Measurements from ENCODE around the gene MMS22L.

Gene MMS22L

DNA sequence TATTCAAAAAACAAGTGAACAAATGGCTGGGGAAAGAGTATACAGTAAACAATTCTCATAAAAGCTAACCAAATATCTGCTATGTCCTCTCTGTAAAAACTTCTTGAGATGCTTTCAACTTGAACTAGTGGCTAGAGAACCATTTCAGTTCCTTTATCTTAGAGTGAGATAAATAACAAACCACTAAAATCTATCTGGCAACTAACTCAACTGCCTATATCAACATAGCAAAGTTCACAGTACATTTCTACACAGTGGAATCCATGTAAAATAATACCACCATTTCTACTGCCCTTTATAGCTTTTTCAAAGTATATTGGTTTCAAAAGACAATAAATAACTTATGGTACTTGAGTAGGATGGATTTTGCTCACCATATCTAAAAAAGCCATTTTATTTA is 95.1 kb downstream of the MMS22L start:
- TF ChIP-seq, protein P1, sequence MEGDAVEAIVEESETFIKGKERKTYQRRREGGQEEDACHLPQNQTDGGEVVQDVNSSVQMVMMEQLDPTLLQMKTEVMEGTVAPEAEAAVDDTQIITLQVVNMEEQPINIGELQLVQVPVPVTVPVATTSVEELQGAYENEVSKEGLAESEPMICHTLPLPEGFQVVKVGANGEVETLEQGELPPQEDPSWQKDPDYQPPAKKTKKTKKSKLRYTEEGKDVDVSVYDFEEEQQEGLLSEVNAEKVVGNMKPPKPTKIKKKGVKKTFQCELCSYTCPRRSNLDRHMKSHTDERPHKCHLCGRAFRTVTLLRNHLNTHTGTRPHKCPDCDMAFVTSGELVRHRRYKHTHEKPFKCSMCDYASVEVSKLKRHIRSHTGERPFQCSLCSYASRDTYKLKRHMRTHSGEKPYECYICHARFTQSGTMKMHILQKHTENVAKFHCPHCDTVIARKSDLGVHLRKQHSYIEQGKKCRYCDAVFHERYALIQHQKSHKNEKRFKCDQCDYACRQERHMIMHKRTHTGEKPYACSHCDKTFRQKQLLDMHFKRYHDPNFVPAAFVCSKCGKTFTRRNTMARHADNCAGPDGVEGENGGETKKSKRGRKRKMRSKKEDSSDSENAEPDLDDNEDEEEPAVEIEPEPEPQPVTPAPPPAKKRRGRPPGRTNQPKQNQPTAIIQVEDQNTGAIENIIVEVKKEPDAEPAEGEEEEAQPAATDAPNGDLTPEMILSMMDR (conservative IDR thresholded peaks at IDR 0.05; ENCODE audit: low read depth, low read length), result no peak
- Histone ChIP-seq H2AFZ (ENCODE audit: low read depth) (no peak overlapping the region), H3K4me3 (IDR thresholded peaks at IDR 0.05; ENCODE audit: insufficient read depth, low read depth, low read length) (no peak overlapping the region), H3K27ac (no peak overlapping the region), H3K27me3 (ENCODE audit: insufficient read depth, low read depth) (no peaks in the 10 kb centered on the region), H3K9ac (no peak overlapping the region), H3K36me3 (ENCODE audit: insufficient read depth) (no peaks in the 10 kb centered on the region), H4K20me1 (ENCODE audit: insufficient read depth) (no peaks in the 10 kb centered on the region), H3K79me2 (ENCODE audit: insufficient read depth, low read depth) (no peaks in the 10 kb centered on the region), H3K4me2 (no peak overlapping the region), H3K4me1 (ENCODE audit: low read depth, poor library complexity, severe bottlenecking) (no peaks in the 10 kb centered on the region)

DNA sequence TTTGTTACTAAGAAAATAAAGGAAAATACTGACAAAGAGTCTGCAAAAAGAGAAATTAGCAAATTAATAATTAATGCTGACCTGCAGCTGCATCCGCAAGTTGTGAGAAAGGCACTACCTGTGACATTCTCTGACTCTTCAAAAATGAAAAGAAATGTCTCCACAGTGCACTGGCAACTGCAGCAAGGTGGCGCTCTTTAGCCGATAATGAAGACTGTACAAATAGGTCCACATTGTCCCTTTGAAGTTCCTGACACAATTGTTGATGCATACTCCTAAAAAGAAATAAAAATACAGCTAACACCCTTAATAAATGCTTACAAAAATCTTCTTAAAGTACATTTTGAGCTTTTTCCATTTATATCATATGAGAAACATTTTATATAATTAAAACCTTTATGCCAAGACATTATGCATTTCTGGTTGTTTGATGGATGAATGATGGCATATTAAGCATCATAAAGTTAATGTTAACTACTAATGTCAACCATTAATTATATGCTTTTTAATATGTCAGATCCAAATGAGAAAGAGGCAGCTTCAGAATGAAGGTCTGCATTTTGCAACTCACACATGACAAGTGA is 96.5 kb downstream of the MMS22L start:
- H3K36me3 ChIP-seq (ENCODE audit: insufficient read depth), result no peaks in the 10 kb centered on the region
- no peaks in the 10 kb centered on the region for H3K27me3 ChIP-seq (ENCODE audit: insufficient read depth, low read depth)
- no peak overlapping the region for H2AFZ ChIP-seq (ENCODE audit: low read depth)
- no peak overlapping the region for H3K27ac ChIP-seq
- H3K79me2 ChIP-seq (ENCODE audit: insufficient read depth, low read depth), result no peaks in the 10 kb centered on the region
- no peak overlapping the region for H3K4me3 ChIP-seq (IDR thresholded peaks at IDR 0.05; ENCODE audit: insufficient read depth, low read depth, low read length)
- TF ChIP-seq, protein P1 (conservative IDR thresholded peaks at IDR 0.05; ENCODE audit: low read depth, low read length), result peak; percentile 81
- H4K20me1 ChIP-seq (ENCODE audit: insufficient read depth), result no peaks in the 10 kb centered on the region
- no peak overlapping the region for H3K9ac ChIP-seq
- H3K4me2 ChIP-seq, result no peak overlapping the region
- no peaks in the 10 kb centered on the region for H3K4me1 ChIP-seq (ENCODE audit: low read depth, poor library complexity, severe bottlenecking)

DNA sequence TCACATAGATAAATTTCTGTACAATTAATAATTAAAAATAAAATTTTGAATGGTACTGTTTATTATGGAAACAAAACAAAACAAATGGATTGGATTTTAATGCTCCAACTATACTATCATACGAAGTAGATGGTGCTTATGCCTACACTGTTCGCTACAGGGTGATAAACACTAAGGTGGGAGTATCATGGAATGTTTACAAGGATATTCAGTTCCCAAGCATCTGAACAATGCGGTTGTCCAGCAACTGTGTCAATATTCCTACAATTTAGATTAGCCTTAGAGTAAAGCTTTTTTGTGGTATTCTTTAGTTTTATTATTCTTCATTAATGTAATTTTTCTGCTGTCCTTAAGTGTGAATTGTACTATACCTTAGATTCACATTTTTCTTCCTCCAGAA is 105.1 kb downstream of the MMS22L start:
- H2AFZ ChIP-seq (ENCODE audit: low read depth), result no peak overlapping the region
- H3K79me2 ChIP-seq (ENCODE audit: insufficient read depth, low read depth), result no peaks in the 10 kb centered on the region
- H3K9ac ChIP-seq, result no peak overlapping the region
- H3K27ac ChIP-seq, result no peak overlapping the region
- no peaks in the 10 kb centered on the region for H4K20me1 ChIP-seq (ENCODE audit: insufficient read depth)
- TF ChIP-seq, protein P1 (conservative IDR thresholded peaks at IDR 0.05; ENCODE audit: low read depth, low read length), result no peak
- no peak overlapping the region for H3K4me3 ChIP-seq (IDR thresholded peaks at IDR 0.05; ENCODE audit: insufficient read depth, low read depth, low read length)
- no peaks in the 10 kb centered on the region for H3K27me3 ChIP-seq (ENCODE audit: insufficient read depth, low read depth)
- no peaks in the 10 kb centered on the region for H3K36me3 ChIP-seq (ENCODE audit: insufficient read depth)
- H3K4me1 ChIP-seq (ENCODE audit: low read depth, poor library complexity, severe bottlenecking), result no peaks in the 10 kb centered on the region
- H3K4me2 ChIP-seq, result no peak overlapping the region

- H2AFZ ChIP-seq (ENCODE audit: low read depth), result no peak overlapping the region
- H3K36me3 ChIP-seq (ENCODE audit: insufficient read depth), result no peaks in the 10 kb centered on the region
- no peaks in the 10 kb centered on the region for H4K20me1 ChIP-seq (ENCODE audit: insufficient read depth)
- H3K4me1 ChIP-seq (ENCODE audit: low read depth, poor library complexity, severe bottlenecking), result no peaks in the 10 kb centered on the region
- H3K4me3 ChIP-seq (IDR thresholded peaks at IDR 0.05; ENCODE audit: insufficient read depth, low read depth, low read length), result no peak overlapping the region
- H3K4me2 ChIP-seq, result no peak overlapping the region
- no peak overlapping the region for H3K9ac ChIP-seq
- no peaks in the 10 kb centered on the region for H3K79me2 ChIP-seq (ENCODE audit: insufficient read depth, low read depth)
- no peaks in the 10 kb centered on the region for H3K27me3 ChIP-seq (ENCODE audit: insufficient read depth, low read depth)
- TF ChIP-seq, protein P1 (conservative IDR thresholded peaks at IDR 0.05; ENCODE audit: low read depth, low read length), result no peak
- no peak overlapping the region for H3K27ac ChIP-seq
Observed at GRCh38 chr6:97176468-97176867, 106.5 kb downstream of the MMS22L start.
